NCI-H146 treated with DMSO at 0.1 percent for 48 hours (cell line): Measurements from ENCODE around the gene DLX6.

Experiments
- DNase-seq: peaks from one replicate; lab custom pipeline; 2025; ENCODE audit not compliant: unreplicated experiment; lab: John Stamatoyannopoulos, UW

Gene DLX6

GRCh38 chr7:96995406-96996110 lies 9.8 kb upstream of the DLX6 start:
- no peak for DNase-seq

- DNase-seq, result no peak
Observed at GRCh38 chr7:96996111-96996957, 9.0 kb upstream of the DLX6 start.

GRCh38 chr7:96996958-96997511 lies 8.3 kb upstream of the DLX6 start:
- no peak for DNase-seq

DNA sequence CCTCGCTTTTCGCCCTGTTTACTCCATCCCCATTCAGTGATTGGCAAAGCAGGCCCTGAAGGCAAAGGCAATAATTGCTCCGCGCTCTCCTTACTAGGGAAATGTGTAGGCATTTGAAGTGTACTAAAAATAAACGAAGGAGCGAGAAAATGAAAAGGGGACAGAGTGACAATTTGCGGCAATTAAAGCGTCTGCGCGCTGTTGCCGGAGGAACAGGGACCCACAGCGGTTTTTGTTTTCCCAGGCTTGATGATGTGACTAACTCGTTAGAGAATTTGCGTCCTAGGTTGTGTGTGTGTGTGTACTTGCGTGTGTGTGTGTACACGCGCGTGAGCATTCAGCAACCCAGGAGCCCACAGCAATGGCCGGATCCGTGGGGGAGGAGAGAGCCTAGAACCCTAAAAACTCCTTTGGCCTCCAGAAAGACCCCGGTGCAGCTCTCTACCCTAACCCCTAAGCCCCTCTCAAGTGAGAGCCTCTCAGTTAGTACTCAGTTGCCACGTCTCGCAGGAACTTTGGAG lies 7.8 kb upstream of the DLX6 start:
- DNase-seq, result no peak

GRCh38 chr7:96998333-96998732 lies 7.0 kb upstream of the DLX6 start:
- no peak for DNase-seq

GRCh38 chr7:96998744-96999143 lies 6.6 kb upstream of the DLX6 start:
- DNase-seq, result no peak

DNA sequence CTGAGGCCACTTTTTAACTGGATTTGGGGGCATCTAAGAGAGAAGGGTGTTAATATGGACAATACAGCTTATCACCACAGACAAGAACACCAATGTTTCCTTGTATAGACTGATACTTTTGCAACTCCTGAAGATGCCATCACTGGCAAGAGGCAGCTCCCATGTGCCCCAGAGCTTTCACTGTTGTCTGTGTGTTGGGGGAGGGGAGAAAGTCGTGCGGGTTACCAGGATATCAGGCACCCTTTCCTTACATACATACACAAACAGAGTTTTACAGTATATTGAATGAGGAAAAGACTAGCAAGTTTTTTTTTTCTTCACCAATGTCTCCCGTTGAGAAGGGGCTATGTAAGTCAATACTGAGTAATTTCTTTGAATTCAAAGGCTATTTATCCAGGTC lies 4.1 kb upstream of the DLX6 start:
- no peak for DNase-seq

DNA sequence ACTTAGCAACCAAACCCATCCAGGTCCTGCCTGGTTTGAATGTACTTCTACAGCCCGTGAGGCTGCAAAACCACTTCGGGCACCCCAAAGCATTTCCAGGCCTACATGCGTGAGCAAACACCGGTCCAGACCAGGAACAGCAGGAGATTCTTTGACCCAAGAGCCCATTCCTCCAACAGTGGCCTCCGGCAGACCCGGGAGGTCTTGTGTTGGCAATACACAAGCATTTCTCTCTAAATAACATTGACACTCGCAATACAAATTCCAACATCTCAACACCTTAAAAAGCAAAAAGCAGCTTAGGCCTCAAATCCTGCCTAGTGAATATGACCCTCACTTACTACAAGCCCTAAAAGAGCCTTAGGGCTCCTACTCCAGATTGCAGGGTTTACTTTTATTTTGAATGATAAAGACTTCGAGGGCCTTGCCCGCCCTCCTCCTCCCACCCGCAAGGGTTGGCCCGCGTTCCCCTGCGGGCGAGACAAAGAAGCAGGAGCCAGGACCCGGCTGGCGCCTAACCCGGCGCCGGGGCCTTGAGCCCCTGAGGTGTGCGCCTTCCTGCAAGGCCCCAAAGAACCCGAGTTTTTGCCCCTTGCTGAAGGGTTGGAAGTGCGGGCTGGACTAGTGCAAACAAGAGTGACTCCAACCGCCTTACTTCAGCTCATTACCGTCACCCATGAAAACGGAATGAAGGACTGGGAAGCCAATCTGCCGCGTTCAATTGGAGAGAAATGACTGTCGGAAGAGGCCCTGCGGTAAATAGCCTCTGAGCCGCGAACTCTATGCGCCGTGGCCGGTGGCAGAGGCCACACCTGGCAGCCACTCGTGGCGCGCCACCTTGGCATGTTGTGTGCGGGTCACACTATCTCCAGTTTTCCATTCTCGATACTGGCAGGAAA lies 3.4 kb upstream of the DLX6 start:
- no peak for DNase-seq

- no peak for DNase-seq
Observed at GRCh38 chr7:97002555-97003261, 2.6 kb upstream of the DLX6 start.

DNA sequence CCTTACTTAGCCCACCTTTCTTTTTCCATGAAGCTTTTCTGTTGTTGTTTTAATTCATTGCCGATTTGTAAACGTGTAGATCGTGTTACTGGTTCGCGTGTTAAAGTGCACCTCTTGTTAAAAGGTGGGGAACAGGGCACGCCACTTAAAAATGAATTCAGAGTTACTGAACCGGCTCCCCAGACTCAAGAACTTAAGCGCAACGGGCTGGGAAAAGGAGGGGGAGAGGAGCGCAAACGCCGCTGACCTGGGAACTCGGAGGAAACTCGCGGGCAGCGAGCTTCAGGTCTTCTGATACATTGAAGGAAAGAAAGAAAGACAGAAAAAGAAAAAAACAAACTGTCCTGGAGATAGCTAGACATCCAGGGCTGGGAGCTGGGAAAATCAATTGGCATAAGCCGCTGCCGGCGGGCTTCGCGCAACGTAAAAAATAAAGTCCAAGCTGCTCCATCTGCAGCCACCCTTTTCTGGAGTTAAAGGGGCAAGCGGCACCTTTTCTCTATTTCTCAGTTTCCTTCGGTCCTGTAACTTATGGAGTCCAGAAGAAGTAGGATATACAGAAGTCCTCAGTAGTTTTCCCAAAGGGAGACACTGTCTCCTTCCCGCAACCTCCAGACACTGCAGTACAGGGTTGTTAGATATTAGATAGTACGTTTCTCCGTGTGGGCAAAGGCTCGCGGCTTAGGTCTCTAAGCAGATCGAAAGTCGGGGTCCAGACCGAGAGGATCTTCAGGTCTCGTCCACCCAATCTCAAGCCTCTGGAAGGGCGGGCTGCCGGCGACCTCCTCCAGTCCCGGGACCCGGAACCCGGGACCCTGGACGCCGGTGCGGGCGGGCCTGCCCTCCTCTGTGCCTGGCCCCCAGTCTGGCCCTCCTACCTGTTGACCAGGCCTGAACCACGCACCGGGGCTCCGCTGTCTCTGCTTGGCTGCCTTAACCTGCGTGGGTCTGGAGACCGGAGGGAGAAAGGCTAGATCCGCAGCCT lies 1.8 kb upstream of the DLX6 start:
- DNase-seq, result no peak

DNA sequence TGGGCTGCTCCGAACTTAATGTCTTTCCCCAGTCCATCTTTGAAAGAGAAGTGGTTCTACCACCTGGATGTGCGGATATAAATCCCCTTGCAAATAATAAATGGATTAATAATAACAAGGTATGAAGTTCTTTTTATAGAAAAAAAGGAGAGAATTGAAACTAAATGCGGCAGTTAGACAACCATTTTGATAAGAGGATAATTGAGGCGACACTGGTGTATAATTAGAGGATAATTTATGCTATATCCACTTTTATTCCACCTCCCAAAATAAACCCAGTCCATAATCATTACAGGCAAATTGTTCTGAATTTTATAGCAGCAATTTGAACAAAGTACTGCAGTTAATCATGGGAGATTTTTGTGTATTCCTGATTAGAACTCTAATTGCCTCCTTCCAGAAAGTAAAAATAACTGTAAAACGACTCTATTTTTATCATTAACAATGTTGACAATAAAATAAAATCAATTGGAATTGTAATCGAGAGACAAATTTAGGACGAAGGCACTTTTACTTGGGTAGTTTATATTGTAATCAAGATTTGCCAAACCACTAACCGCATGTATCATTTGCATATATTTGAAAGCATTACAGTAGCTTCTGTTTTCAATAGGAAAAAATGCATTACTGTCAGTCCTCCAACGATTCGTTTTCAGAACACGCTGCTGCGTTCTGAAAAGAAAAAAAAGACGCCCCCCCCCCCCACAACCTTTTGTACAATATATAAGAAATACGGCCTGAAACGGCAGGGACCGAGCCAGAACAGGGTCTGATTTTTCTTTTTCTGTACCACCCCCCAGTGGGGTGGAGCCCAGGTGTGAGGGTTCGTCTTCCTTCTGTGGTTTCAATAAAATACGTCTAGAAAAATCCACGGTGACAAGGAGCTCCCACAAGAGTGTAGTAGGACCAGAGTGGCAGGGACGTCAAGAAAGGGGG lies 838 bp upstream of the DLX6 start:
- DNase-seq, result peak; percentile 80

GRCh38 chr7:97006055-97006815 lies 882 bp downstream of the DLX6 start:
- DNase-seq, result peak; percentile 53

DNA sequence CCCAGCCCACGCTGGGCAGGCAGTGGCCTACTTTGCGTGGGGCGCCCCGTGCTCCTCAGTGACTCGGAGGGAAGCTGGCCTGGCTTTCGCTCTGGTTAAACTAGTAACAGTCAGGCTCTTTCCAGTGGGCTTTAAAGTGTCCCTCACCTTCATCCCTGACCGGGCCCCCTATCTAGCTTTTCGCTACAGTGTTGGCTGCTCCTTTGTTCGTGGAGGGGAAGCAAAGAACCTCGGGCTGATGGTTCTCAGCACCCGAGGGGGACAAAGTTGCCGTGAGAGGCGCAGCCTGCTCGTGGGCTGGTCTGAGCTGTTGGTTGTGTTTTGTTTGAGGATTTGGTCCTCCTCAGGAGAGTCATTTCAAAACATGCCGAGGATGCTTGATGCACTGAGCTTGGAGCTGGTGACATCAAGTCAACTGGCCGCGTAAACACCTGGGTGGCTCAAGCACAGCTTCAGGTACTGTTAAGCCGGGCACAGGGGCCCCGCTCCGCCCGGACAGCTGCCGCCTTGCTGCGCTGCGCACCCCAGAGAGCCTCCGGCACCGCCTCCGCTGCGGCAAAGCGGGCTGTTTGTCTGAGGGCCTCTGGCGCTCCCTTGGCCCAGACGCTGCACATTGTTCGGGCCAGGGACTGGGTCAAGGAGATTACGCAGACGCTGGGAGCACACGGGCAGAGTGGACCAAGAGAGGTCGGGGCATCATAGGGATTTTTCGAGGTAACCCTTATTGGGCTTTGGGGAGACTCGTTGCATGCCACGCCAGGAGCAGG lies 1.6 kb downstream of the DLX6 start:
- no peak for DNase-seq

DNA sequence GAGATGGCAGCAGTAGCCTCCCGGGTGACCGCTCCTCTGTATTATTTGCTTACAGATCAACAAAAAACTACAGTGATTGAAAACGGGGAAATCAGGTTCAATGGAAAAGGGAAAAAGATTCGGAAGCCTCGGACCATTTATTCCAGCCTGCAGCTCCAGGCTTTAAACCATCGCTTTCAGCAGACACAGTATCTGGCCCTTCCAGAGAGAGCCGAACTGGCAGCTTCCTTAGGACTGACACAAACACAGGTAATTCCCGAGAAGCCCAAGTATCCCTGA lies 2.2 kb downstream of the DLX6 start:
- DNase-seq, result no peak

GRCh38 chr7:97008275-97008917 lies 3.0 kb downstream of the DLX6 start:
- no peak for DNase-seq
